HG02571 (cell line): ENCODE measurements around the gene FYN.
A peak's percentile ranks its signal among the peaks of the same experiment; 100 is the strongest.

Source experiments
- ATAC-seq: cut with Tn5 transposase; IDR thresholded peaks from one replicate; pipeline ENCODE4 v1.9.1; 2021; ENCODE audit warnings: mild to moderate bottlenecking, moderate library complexity; ENCODE audit not compliant: unreplicated experiment

The FYN gene

GRCh38 chr6:111757342-111757741 lies 115.9 kb downstream of the FYN start:
- ATAC-seq, result no peak

- no peak for ATAC-seq
Observed at GRCh38 chr6:111754423-111754822, 118.8 kb downstream of the FYN start.

DNA sequence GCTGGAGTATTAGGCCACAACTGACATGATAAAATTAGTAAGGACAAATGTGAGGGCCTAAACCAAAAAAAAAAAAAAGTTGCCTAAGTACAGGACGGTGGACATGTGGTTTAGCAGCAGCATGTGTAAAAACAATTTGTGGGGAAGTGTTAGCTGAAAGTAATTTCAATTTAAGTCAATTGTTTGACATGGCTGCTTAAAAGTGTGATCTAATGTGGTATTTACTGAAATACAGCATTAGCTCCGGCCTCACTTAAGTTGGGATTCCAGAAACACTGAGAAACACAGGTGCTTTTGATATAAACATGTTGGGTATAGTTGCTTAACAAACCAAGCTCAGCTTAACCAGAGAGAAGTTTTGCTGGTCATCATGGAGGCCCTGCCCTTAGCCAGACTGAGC lies 119.7 kb downstream of the FYN start:
- ATAC-seq, result no peak

- no peak for ATAC-seq
Observed at GRCh38 chr6:111752476-111752875, 120.8 kb downstream of the FYN start.

- peak; percentile 61 for ATAC-seq
Observed at GRCh38 chr6:111750753-111751673, 122.2 kb downstream of the FYN start.

GRCh38 chr6:111750153-111750552 lies 123.1 kb downstream of the FYN start:
- ATAC-seq, result no peak

DNA sequence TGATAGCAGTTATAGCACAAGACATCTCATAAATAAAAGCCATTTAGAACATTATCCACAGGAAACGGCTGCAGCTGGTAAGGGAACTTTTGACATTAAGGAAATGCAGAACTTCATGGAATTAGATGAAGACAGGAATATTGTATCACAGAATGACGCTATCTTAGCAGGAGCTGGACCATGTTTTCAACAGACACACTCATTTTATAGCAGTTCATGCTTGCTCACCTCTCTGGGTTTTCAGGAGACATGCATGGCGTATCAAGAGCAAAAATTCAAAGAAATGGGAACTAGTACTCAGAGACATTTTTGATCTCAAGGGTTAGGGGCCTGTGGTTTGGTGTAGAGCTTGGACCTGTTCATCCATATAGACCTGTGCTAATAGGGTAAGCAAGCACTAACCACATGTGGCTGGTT lies 125.0 kb downstream of the FYN start:
- ATAC-seq, result no peak

GRCh38 chr6:111747829-111748228 lies 125.4 kb downstream of the FYN start:
- no peak for ATAC-seq

- ATAC-seq, result no peak
Observed at GRCh38 chr6:111747396-111747795, 125.9 kb downstream of the FYN start.

DNA sequence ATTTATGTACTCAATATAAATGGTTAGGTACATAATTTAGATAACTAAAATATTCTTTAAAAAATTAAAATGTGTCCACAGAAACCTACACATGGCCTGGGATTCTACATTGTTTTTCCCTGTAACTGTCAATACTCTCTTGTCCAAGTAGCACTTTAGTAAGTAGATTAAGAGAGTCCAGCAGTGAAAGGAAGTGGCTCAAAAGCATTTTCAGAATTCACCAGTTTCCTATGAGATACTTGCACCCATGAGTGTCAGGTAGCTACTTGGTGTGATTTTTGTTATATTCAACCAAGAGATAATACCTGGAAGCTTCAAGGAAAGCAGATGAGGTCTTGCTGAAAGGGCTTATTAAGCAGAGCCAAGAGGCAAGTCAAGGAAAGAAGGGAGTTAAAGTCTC lies 126.3 kb downstream of the FYN start:
- no peak for ATAC-seq

DNA sequence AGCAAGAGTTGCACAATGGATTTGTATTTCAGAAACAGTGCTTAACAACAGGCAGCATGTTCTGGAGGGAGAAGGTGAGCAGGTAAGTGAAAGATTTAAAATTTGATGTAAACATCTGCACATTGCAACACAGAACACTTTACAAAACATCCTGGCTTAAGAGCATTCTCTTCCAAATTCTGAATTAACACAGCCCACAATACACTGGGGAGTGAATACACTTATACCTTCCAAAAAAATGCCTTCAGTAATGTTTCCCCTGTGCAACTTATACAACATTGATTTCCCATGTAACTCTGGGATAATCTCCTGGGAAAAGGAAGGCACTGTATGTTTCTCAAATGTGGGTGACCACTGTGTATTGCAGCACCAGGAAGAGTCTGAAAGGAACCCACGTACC lies 127.6 kb downstream of the FYN start:
- no peak for ATAC-seq

DNA sequence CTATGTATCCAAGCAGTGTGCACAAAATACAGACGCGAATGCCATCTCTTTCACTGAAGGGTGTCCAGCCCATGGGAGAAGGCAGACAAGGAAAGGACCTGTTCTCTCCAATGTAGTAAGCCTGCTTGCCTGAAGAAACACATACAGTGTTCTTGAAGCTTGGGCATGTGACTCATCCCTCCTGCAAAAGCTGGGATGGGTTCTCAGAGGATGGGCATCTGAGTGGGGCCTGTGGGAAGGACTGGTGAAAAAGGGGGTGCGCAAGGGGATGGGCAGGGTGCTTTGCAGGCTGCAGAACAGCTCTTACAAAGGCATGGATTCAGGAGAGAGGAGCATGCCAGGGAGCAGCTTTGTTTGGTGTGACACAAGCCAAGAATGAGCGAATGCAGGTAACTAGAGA lies 128.1 kb downstream of the FYN start:
- ATAC-seq, result no peak

- no peak for ATAC-seq
Observed at GRCh38 chr6:111743862-111744692, 129.2 kb downstream of the FYN start.

- ATAC-seq, result no peak
Observed at GRCh38 chr6:111743360-111743759, 129.9 kb downstream of the FYN start.

GRCh38 chr6:111741177-111741952 lies 131.9 kb downstream of the FYN start:
- no peak for ATAC-seq

DNA sequence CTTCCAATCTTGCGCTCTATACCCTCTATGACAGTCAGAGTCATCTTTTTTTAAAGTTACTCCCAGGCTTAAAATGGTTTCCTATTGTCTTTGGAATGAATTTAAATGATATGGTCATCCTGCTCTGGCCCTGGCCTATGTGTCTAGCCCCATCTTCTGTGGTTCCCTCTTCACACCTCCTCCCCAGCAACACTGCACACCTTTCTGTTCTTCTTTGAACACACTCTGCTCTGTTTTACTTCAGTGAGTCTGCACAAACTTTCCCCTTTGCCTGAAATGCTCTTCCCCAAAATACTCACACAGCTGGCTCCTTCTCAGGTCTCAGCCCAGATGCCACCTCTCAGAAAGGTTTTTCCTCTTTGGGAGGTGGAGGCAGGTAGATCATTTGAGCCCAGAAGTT lies 132.7 kb downstream of the FYN start:
- no peak for ATAC-seq

GRCh38 chr6:111739257-111739696 lies 134.0 kb downstream of the FYN start:
- no peak for ATAC-seq

- ATAC-seq, result no peak
Observed at GRCh38 chr6:111738631-111739030, 134.6 kb downstream of the FYN start.

DNA sequence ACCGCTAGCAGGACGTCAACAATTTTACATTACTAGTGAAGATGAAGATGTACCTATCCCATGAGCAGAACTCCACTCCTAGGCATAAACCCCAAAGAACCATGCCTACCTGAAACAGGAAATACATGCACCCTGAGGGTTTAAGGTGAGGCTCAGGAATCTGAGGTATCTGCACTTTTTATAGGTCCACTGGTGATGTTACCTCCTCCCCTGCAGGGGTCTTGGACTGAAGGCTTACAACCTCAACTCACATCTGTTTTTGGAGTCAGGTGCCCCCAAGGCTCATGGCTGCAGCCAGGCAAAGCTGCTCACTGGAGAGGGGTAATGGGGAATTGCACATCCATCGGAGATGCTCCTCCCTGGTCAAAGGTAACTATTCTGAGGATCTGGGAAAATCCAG lies 135.1 kb downstream of the FYN start:
- ATAC-seq, result no peak

- no peak for ATAC-seq
Observed at GRCh38 chr6:111737065-111737521, 136.2 kb downstream of the FYN start.

- no peak for ATAC-seq
Observed at GRCh38 chr6:111736005-111736608, 137.1 kb downstream of the FYN start.
